Sigmoid colon (tissue), 7 donors: Measurements from ENCODE around the gene TNIP2. TPM values are rescaled to one million over a fixed set of nuclear protein-coding genes. Genes with fewer than 3 reads are reported as not detected.
"Not testable (repeated sequence)": the region's sequence is repeated elsewhere in the genome, so short reads cannot be mapped to it uniquely, and the experiment has no call there.

ENCODE experiments used
- DNase-seq: peaks from one replicate; pipeline ENCODE4 v3.0.0-alpha.2; 2019
- H3K27ac ChIP-seq, 4 donors: fragments of 200-600 bp; sonication (generic); one replicate each; pipeline ENCODE4 v1.5.1; 2016 to 2019; ENCODE audit warnings: mild to moderate bottlenecking in 1 of 4
- H3K27me3 ChIP-seq, 3 donors: fragments of 200-600 bp; sonication (generic); one replicate each; pipeline ENCODE4 v1.5.1; 2019; ENCODE audit warnings: mild to moderate bottlenecking in 1 of 3
- H3K36me3 ChIP-seq, 4 donors: fragments of 200-600 bp; sonication (generic); one replicate each; pipeline ENCODE4 v1.5.1; 2016 to 2019
- H3K4me1 ChIP-seq, 4 donors: fragments of 200-600 bp; sonication (generic); one replicate each; pipeline ENCODE4 v1.5.1; 2017 to 2019
- H3K4me3 ChIP-seq, 4 donors: fragments of 200-600 bp; sonication (generic); one replicate each; pipeline ENCODE4 v1.5.1; 2017 to 2019; ENCODE audit warnings: mild to moderate bottlenecking in 2 of 4, moderate library complexity in 1 of 4
- H3K9me3 ChIP-seq, 4 donors: fragments of 200-600 bp in 3 of 4; sonication (generic) in 3 of 4; one replicate each; pipeline versions ENCODE4 v1.5.1 to v1.6.1; 2013 to 2019
- EP300 ChIP-seq, 4 donors: sonication (generic); formaldehyde crosslinking; IDR thresholded peaks; one replicate each; pipeline ENCODE4 v1.6.1; 2017; ENCODE audit warnings: antibody characterized with exemption in 4 of 4
- POLR2A ChIP-seq, 2 donors: fragments of 450-650 bp; IDR thresholded peaks; one replicate each; pipeline ENCODE4 v1.6.1; 2016; ENCODE audit warnings: antibody characterized with exemption in 2 of 2, mild to moderate bottlenecking in 2 of 2, moderate library complexity in 2 of 2
- POLR2AphosphoS5 ChIP-seq, 4 donors: sonication (generic); formaldehyde crosslinking; IDR thresholded peaks; one replicate each; pipeline ENCODE4 v1.6.1; 2017; ENCODE audit warnings: antibody characterized with exemption in 4 of 4
- WGBS, 2 donors: extraction: QIAGEN DNeasy Blood & Tissue Kit; methylation state at CpG; one replicate each; pipeline ENCODE4 v1.1.7; 2013; 5-methylcytosine and 5-hydroxymethylcytosine counted together
- intact Hi-C: fragments of 100-400 bp; cut with DNase I; formaldehyde crosslinking; loops from one replicate; pipeline ENCODE4 v1.15.1; 2023
- polyA plus RNA-seq, 3 donors: library from polyadenylated mRNA; stranded (reverse); fragments of 200-250 nt; gene quantifications; one replicate each; pipeline ENCODE4 v1.2.3, GENCODE V29; 2013
- total RNA-seq, 4 donors: library from RNA; depleted of rRNA; stranded (reverse); fragments of >200 nt; gene quantifications; one replicate each; pipeline ENCODE4 v1.1.0, GENCODE V29; 2016
- TF ChIP-seq, protein P1 (sequence below), 4 experiments: fragments of 450-650 bp in 3 of 4; fragments of 200-600 bp in 1 of 4; IDR thresholded peaks; one replicate each; pipeline ENCODE4 v1.5.1; 2016 to 2019; ENCODE audit warnings: antibody characterized with exemption in 4 of 4, mild to moderate bottlenecking in 3 of 4, moderate library complexity in 2 of 4
- donor health status: healthy with polysubstance abuse.
- donor health status: Bipolar disorder and iron deficiency.
- donor health status: healthy.

Gene TNIP2
- total and polyA plus RNA-seq, 7 donors = 51.7 to 68.8 (median 65.0) TPM

DNA sequence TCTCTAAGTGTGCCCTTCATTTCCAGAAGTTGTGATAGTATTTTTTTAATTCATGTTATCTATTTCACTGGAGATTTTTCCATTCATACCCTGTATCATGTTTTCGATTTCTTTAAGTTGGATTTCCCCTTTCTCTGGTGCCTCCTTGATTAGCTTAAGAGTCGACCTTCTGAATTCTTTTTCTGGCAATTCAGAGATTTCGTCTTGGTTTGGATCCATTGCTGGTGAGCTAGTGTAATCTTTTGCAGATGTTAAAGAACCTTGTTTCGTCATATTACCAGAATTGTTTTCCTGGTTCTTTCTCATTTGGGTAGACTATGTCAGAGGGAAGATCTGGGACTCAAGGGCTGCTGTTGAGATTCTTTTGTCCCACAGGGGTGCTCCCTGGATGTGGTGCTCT is 27.7 kb upstream of the TNIP2 start:
- no peak overlapping the region for H3K4me3 ChIP-seq
- H3K4me1 ChIP-seq = peaks cover 0 to 10% (median 3%) of the 10 kb centered on the region in 4 donors
- H3K9me3 ChIP-seq = no peaks in the 10 kb centered on the region
- WGBS, 2 donors = 88 to 92% methylated on average over 4 of the region's 4 CpGs
- no peak for TF ChIP-seq POLR2AphosphoS5 (IDR thresholded peaks at IDR 0.05)
- no peak for TF ChIP-seq EP300 (IDR thresholded peaks at IDR 0.05)
- intact Hi-C loops = no loop called here
- no peaks in the 10 kb centered on the region for H3K36me3 ChIP-seq
- DNase-seq = no peak
- H3K27ac ChIP-seq = no peak overlapping the region
- H3K27me3 ChIP-seq = no peaks in the 10 kb centered on the region

DNA sequence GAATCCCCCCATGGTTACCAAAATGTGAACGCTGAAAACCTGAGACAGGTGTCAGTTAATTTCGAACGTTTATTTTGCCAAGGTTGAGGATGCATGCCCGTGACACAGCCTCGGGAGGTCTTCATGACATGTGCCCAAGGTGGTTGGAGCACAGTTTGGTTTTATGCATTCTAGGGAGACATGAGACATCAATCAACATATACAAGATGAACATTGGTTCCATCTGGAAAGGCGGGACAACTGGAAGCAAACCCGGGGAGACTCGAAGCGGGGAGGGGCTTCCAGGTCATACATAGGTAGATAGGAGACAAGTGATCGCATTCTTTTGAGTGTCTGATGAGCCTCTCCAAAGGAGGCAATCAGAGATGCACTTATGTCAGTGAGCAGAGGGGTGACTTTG is 25.8 kb upstream of the TNIP2 start:
- TF ChIP-seq, protein P1, sequence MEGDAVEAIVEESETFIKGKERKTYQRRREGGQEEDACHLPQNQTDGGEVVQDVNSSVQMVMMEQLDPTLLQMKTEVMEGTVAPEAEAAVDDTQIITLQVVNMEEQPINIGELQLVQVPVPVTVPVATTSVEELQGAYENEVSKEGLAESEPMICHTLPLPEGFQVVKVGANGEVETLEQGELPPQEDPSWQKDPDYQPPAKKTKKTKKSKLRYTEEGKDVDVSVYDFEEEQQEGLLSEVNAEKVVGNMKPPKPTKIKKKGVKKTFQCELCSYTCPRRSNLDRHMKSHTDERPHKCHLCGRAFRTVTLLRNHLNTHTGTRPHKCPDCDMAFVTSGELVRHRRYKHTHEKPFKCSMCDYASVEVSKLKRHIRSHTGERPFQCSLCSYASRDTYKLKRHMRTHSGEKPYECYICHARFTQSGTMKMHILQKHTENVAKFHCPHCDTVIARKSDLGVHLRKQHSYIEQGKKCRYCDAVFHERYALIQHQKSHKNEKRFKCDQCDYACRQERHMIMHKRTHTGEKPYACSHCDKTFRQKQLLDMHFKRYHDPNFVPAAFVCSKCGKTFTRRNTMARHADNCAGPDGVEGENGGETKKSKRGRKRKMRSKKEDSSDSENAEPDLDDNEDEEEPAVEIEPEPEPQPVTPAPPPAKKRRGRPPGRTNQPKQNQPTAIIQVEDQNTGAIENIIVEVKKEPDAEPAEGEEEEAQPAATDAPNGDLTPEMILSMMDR (IDR thresholded peaks at IDR 0.05) = no peak
- no peak for TF ChIP-seq POLR2A (IDR thresholded peaks at IDR 0.05)
- no peak for TF ChIP-seq EP300 (IDR thresholded peaks at IDR 0.05)
- no peak for TF ChIP-seq POLR2AphosphoS5 (IDR thresholded peaks at IDR 0.05)
- Histone ChIP-seq H3K9me3 (no peaks in the 10 kb centered on the region), H3K27ac (no peak overlapping the region), H3K27me3 (no peaks in the 10 kb centered on the region), H3K36me3 (no peaks in the 10 kb centered on the region), H3K4me3 (no peak overlapping the region), H3K4me1 (no peaks in the 10 kb centered on the region)
- intact Hi-C loops = no loop called here
- WGBS, 2 donors = 93 to 95% methylated on average over 10 of the region's 10 CpGs
- DNase-seq = peak; percentile 7

DNA sequence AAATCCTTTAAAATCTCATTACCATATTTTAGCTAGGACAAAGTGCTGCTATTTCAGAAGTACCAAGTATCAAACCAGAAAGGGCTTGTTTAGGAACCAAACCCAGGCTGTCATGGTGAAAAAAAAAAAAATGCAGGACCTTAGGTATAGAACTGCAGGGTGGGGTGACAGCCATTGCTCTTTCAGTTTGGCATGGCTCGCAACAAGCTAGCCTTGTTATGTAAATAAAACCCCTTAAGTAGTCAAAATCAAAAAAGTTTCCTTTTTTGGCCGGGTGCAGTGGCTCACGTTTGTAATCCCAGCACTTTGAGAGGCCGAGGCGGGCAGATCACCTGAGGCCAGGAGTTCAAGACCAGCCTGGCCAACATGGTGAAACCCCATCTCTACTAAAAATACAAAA is 24.5 kb upstream of the TNIP2 start:
- 88 to 92% methylated on average over 5 of the region's 5 CpGs for WGBS, 2 donors
- H3K27ac ChIP-seq, H3K36me3 ChIP-seq, H3K27me3 ChIP-seq, H3K4me3 ChIP-seq, intact Hi-C loops, H3K9me3 ChIP-seq, H3K4me1 ChIP-seq: not testable (repeated sequence)
- DNase-seq = peak; percentile 21

DNA sequence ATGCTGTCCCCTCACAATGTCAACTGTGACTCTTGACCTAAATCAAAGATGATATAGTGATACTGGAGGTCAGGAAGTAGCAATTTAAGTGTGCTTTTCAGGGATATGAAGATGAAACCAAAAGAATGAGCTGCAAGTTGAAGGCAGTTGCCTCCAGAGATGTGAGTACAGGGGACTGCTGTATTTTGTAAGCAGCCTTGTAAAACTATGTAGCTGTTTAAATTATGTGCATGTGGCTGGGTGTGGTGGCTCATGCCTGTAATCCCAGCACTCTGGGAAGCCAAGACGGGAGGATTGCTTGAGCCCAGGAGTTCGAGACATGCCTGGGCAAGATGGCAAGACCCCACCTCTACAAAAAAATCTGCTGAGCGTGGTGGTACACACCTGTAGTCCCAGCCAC is 15.1 kb upstream of the TNIP2 start:
- no peak overlapping the region for H3K27ac ChIP-seq
- peaks cover 0 to 4% (median 0%) of the 10 kb centered on the region in 3 donors for H3K27me3 ChIP-seq
- WGBS, 2 donors = 48 to 87% methylated on average over 3 of the region's 3 CpGs
- peak; percentile 6 for DNase-seq
- no peaks in the 10 kb centered on the region for H3K9me3 ChIP-seq
- TF ChIP-seq, protein P1 (IDR thresholded peaks at IDR 0.05) = no peak
- no peak for TF ChIP-seq POLR2A (IDR thresholded peaks at IDR 0.05)
- no peak for TF ChIP-seq POLR2AphosphoS5 (IDR thresholded peaks at IDR 0.05)
- no peak for TF ChIP-seq EP300 (IDR thresholded peaks at IDR 0.05)
- no peaks in the 10 kb centered on the region for H3K4me1 ChIP-seq
- no peaks in the 10 kb centered on the region for H3K36me3 ChIP-seq
- no peak overlapping the region for H3K4me3 ChIP-seq
- intact Hi-C loops = no loop called here

- TF ChIP-seq EP300 (IDR thresholded peaks at IDR 0.05) = no peak
- TF ChIP-seq, protein P1 (IDR thresholded peaks at IDR 0.05) = no peak
- Histone ChIP-seq H3K27me3 (peaks cover 0 to 4% (median 0%) of the 10 kb centered on the region in 3 donors), H3K4me3 (no peak overlapping the region), H3K9me3 (no peaks in the 10 kb centered on the region), H3K27ac (no peak overlapping the region), H3K36me3 (no peaks in the 10 kb centered on the region), H3K4me1 (peaks cover 0 to 6% (median 3%) of the 10 kb centered on the region in 4 donors)
- intact Hi-C loops = no loop called here
- peak; percentile 61 for DNase-seq
- WGBS, 2 donors = 80 to 81% methylated on average over 15 of the region's 15 CpGs
Observed at GRCh38 chr4:2768921-2769336, 12.8 kb upstream of the TNIP2 start.

DNA sequence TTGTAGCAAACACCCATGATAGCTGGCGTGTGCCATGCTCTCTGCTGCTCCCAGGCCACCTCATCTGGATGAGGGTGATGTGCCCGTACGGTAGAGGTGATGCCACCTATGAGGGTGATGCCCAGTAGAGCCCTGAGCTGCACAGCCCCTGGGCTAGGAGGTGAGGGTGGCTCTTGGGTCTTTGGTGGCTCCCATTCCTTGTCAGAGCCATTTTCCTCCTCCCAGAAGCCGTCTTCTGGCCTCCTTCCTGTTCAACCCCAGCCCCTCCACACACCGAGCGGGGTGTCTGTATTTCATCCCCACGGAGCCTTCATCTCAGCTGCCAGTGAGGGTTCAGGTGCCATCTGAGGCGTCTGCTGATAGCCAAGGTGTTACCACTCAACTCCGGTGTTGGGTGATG is 12.0 kb upstream of the TNIP2 start:
- peak; percentile 37 for DNase-seq
- 89 to 90% methylated on average over 9 of the region's 9 CpGs for WGBS, 2 donors
- intact Hi-C loops = no loop called here

More for the DNA sequence above, 12.0 kb upstream of the TNIP2 start:
- H3K4me1 ChIP-seq = peaks cover 0 to 13% (median 8%) of the 10 kb centered on the region in 4 donors
- H3K4me3 ChIP-seq = no peak overlapping the region
- no peaks in the 10 kb centered on the region for H3K9me3 ChIP-seq
- peaks cover 0 to 4% (median 0%) of the 10 kb centered on the region in 3 donors for H3K27me3 ChIP-seq
- TF ChIP-seq EP300 (IDR thresholded peaks at IDR 0.05) (no peak), POLR2A (IDR thresholded peaks at IDR 0.05) (no peak), POLR2AphosphoS5 (IDR thresholded peaks at IDR 0.05) (no peak)
- TF ChIP-seq, protein P1 (IDR thresholded peaks at IDR 0.05) = no peak
- H3K27ac ChIP-seq = no peak overlapping the region
- H3K36me3 ChIP-seq = no peaks in the 10 kb centered on the region
